HCT116 (cell line): ENCODE data around the gene NSMCE1. TPM values are rescaled to one million over a fixed set of nuclear protein-coding genes. Genes with fewer than 3 reads are reported as not detected.

Experiments used
- ATAC-seq: fragments of 200-7000 bp; cut with Tn5 transposase; 2 replicates; pipeline ENCODE4 v1.9.1; 2020; ENCODE audit warnings: mild to moderate bottlenecking, moderate library complexity
- BruUV-seq: library from RNA; stranded (reverse); fragments of 400-500 nt; replicated peaks from 2 replicates; lab custom pipeline; 2021; lab: Mats Ljungman, UMichigan
- CTCF ChIA-PET: fragments of 300-600 bp; sonication (Branson Sonifier 250); formaldehyde crosslinking; loops from one replicate; lab custom pipeline; 2021; ENCODE audit warnings: antibody characterized with exemption; lab: Charles Lee
- POLR2A ChIA-PET: fragments of 300-600, 350-600 bp; sonication (Branson Sonifier 250); formaldehyde crosslinking; loops from one replicate; lab custom pipeline; 2021; ENCODE audit warnings: antibody characterized with exemption; lab: Charles Lee
- RAD21 ChIA-PET, 2 experiments: fragments of 300-600 bp; sonication (Branson Sonifier 250); formaldehyde crosslinking; loops; one replicate each; lab custom pipeline; 2023; ENCODE audit warnings: low total read pairs in 2 of 2; ENCODE audit not compliant: uncharacterized antibody in 2 of 2, unreplicated experiment in 2 of 2, low non-redundant PET in 1 of 2; lab: Charles Lee
- DNase-seq: peaks from one replicate; pipeline ENCODE4 v3.0.0-alpha.2; 2010; ENCODE audit warnings: low read depth, low spot score
- H2AFZ ChIP-seq: fragments of 200-600 bp; shearing (Covaris generic), sonication (generic); 2 replicates; pipeline ENCODE4 v1.6.1; 2017; ENCODE audit warnings: low read depth, mixed run types, mixed read lengths, antibody characterized with exemption, low read length; ENCODE audit not compliant: poor library complexity, severe bottlenecking
- H3K27ac ChIP-seq: 2 replicates; pipeline ENCODE4 v1.5.1; 2012; ENCODE audit warnings: low read depth, low read length
- H3K27me3 ChIP-seq: fragments of 200-600 bp; sonication (generic); 2 replicates; pipeline ENCODE4 v1.6.1; 2016; ENCODE audit warnings: mixed run types, low read length, mixed read lengths; ENCODE audit not compliant: insufficient read depth
- H3K36me3 ChIP-seq, 2 experiments: fragments of 200-500 bp in 1 of 2; fragments of 200-600 bp in 1 of 2; sonication (Bioruptor generic) in 1 of 2; sonication (generic) in 1 of 2; 2 replicates each; pipeline versions ENCODE4 v1.5.1 to v1.6.1; 2014 to 2016; ENCODE audit warnings: low read length in 2 of 2, inconsistent platforms in 1 of 2, mixed read lengths in 1 of 2, mixed run types in 1 of 2; ENCODE audit not compliant: insufficient read depth in 2 of 2, control insufficient read depth in 1 of 2
- H3K4me1 ChIP-seq, 2 experiments: fragments of 200-600 bp in 1 of 2; sonication (generic) in 1 of 2; 2 replicates each; pipeline versions ENCODE4 v1.5.1 to v1.6.1; 2012 to 2017; ENCODE audit warnings: low read length in 2 of 2, inconsistent platforms in 1 of 2, mild to moderate bottlenecking in 1 of 2, mixed read lengths in 1 of 2, mixed run types in 1 of 2, moderate library complexity in 1 of 2; ENCODE audit not compliant: insufficient read depth in 2 of 2, control insufficient read depth in 1 of 2
- H3K4me2 ChIP-seq: fragments of 200-600 bp; sonication (generic); 2 replicates; pipeline ENCODE4 v1.6.1; 2017; ENCODE audit warnings: mixed run types, low read length, mixed read lengths
- H3K4me3 ChIP-seq, 2 experiments: fragments of 200-600 bp in 1 of 2; sonication (generic) in 1 of 2; replicated peaks in 1 of 2; 2 replicates each; pipeline ENCODE4 v1.5.1; 2011 to 2016; ENCODE audit warnings: low read length in 2 of 2, control low read depth in 1 of 2, low read depth in 1 of 2, mild to moderate bottlenecking in 1 of 2, mixed read lengths in 1 of 2, mixed run types in 1 of 2
- H3K79me2 ChIP-seq: fragments of 200-600 bp; sonication (generic); 2 replicates; pipeline ENCODE4 v1.6.1; 2017; ENCODE audit warnings: mild to moderate bottlenecking, mixed run types, low read length, moderate library complexity, mixed read lengths; ENCODE audit not compliant: insufficient read depth
- H3K9ac ChIP-seq: fragments of 200-600 bp; sonication (generic); 2 replicates; pipeline ENCODE4 v1.6.1; 2016; ENCODE audit warnings: low read length, mixed read lengths
- H3K9me2 ChIP-seq: fragments of 200-600 bp; sonication (generic), shearing (Covaris generic); 2 replicates; pipeline ENCODE4 v1.6.1; 2017; ENCODE audit warnings: mixed run types, mild to moderate bottlenecking, moderate library complexity; ENCODE audit not compliant: insufficient read depth
- H3K9me3 ChIP-seq, 2 experiments: fragments of 200-500 bp in 1 of 2; fragments of 200-600 bp in 1 of 2; sonication (Bioruptor generic) in 1 of 2; sonication (generic) in 1 of 2; 2 replicates each; pipeline ENCODE4 v1.6.1; 2014 to 2017; ENCODE audit warnings: low read length in 2 of 2, mixed read lengths in 2 of 2, inconsistent platforms in 1 of 2, low read depth in 1 of 2, mild to moderate bottlenecking in 1 of 2, mixed run types in 1 of 2, moderate library complexity in 1 of 2; ENCODE audit not compliant: control insufficient read depth in 1 of 2, insufficient read depth in 1 of 2
- H4K20me1 ChIP-seq: fragments of 200-600 bp; sonication (generic), shearing (Covaris generic); 2 replicates; pipeline ENCODE4 v1.6.1; 2017; ENCODE audit warnings: mixed run types, mild to moderate bottlenecking, moderate library complexity; ENCODE audit not compliant: insufficient read depth
- EZH2 ChIP-seq: fragments of 200-600 bp; sonication (generic); IDR thresholded peaks from 2 replicates; pipeline ENCODE4 v1.6.1; 2017; ENCODE audit warnings: antibody characterized with exemption, mixed run types
- EZH2phosphoT487 ChIP-seq: fragments of 200-600 bp; IDR thresholded peaks from 2 replicates; pipeline ENCODE4 v1.6.1; 2018; ENCODE audit warnings: antibody characterized with exemption, borderline replicate concordance
- FOSL1 ChIP-seq: IDR thresholded peaks from 2 replicates; pipeline ENCODE4 v1.6.1; 2012; ENCODE audit warnings: low read depth
- POLR2A ChIP-seq: IDR thresholded peaks from 2 replicates; pipeline ENCODE4 v1.7.0; 2011; ENCODE audit warnings: borderline replicate concordance; ENCODE audit not compliant: insufficient read depth, insufficient read length; ENCODE audit errors: extremely low read depth
- POLR2AphosphoS5 ChIP-seq: IDR thresholded peaks from 2 replicates; pipeline ENCODE4 v1.6.1; 2011; ENCODE audit warnings: mild to moderate bottlenecking, low read depth, low read length, moderate library complexity
- RAD21 ChIP-seq: IDR thresholded peaks from 2 replicates; pipeline ENCODE4 v1.6.1; 2012; ENCODE audit warnings: low read depth, mild to moderate bottlenecking
- REST ChIP-seq: IDR thresholded peaks from 2 replicates; pipeline ENCODE4 v1.6.1; 2012; ENCODE audit warnings: low read depth
- SIN3A ChIP-seq: IDR thresholded peaks from 2 replicates; pipeline ENCODE4 v1.6.1; 2012; ENCODE audit warnings: low read depth
- SRF ChIP-seq: IDR thresholded peaks from 2 replicates; pipeline ENCODE4 v1.6.1; 2012; ENCODE audit warnings: low read depth
- TCF7L2 ChIP-seq: IDR thresholded peaks from 2 replicates; pipeline ENCODE4 v1.7.0; 2011; ENCODE audit warnings: borderline replicate concordance, inconsistent platforms; ENCODE audit not compliant: insufficient read depth, insufficient read length; ENCODE audit errors: extremely low read depth
- ZFX ChIP-seq: fragments of 450-650 bp; IDR thresholded peaks from 2 replicates; pipeline ENCODE4 v1.6.1; 2017
- intact Hi-C: fragments of 100-400 bp; cut with micrococcal nuclease; formaldehyde crosslinking; loops from 2 replicates; pipeline ENCODE4 v1.10.0; 2022
- total RNA-seq: library from RNA; stranded (reverse); gene quantifications from one replicate; pipeline ENCODE4 v1.2.1, GENCODE V29; 2021; ENCODE audit not compliant: unreplicated experiment

The NSMCE1 gene
- total RNA-seq, 1 experiment from 2014 or later, result 85.6 TPM

- Histone ChIP-seq H3K9ac (no peak overlapping the region), H3K27ac (no peak overlapping the region), H3K9me3 (peaks cover 0 to 6% of the 10 kb centered on the region in 2 experiments; a peak in 1 of 4 replicates), H3K79me2 (no peaks in the 10 kb centered on the region), H2AFZ (no peak overlapping the region), H3K4me2 (no peak overlapping the region), H3K27me3 (no peaks in the 10 kb centered on the region), H3K9me2 (no peaks in the 10 kb centered on the region), H3K4me1 (peaks cover 0 to 4% of the 10 kb centered on the region in 2 experiments; a peak in 1 of 4 replicates), H4K20me1 (no peaks in the 10 kb centered on the region), H3K4me3 (no peak overlapping the region), H3K36me3 (no peaks in the 10 kb centered on the region)
- RAD21 ChIA-PET, result no interaction called here
- POLR2A ChIA-PET, result no interaction called here
- CTCF ChIA-PET, result no interaction called here
- ATAC-seq (no peak), DNase-seq (no peak)
- BruUV-seq, result no TSS peak
- intact Hi-C loops, result no loop called here
- TF ChIP-seq TCF7L2, result no peak
- TF ChIP-seq POLR2A, result no peak
- no peak for TF ChIP-seq RAD21
- TF ChIP-seq ZFX, result no peak
- no peak for TF ChIP-seq SIN3A
- no peak for TF ChIP-seq FOSL1
- TF ChIP-seq EZH2phosphoT487, result no peak
- no peak for TF ChIP-seq EZH2
- TF ChIP-seq POLR2AphosphoS5, result no peak
- no peak for TF ChIP-seq REST
- TF ChIP-seq SRF, result no peak
Observed at GRCh38 chr16:27305839-27306442, 37.4 kb upstream of the NSMCE1 start.
